Measurements from ENCODE around the gene PUSL1.

Gene PUSL1

GRCh38 chr1:1347663-1348419, 39.4 kb downstream of the PUSL1 start:
- Histone ChIP-seq H3K27ac (replicated peaks; ENCODE audit: low read length) (no peak overlapping the region), H3K4me2 (ENCODE audit: insufficient read depth, low read length, poor library complexity, severe bottlenecking) (peak overlapping the region; percentile 100), H3K4me1 (ENCODE audit: control insufficient read depth in 2 of 2, insufficient read depth in 1 of 2, low read depth in 1 of 2, low read length in 2 of 2) (peaks cover 23 to 24% of the 10 kb centered on the region in 2 donors), H3K4ac (ENCODE audit: low read length) (no peak overlapping the region), H3K23ac (ENCODE audit: low read depth, low read length, poor library complexity) (peak overlapping the region; percentile 98), H3K4me3 (ENCODE audit: low read length in 2 of 2) (peak overlapping the region; percentile 83 to 96), H2AFZ (ENCODE audit: low read length) (no peak overlapping the region), H3K18ac (ENCODE audit: low read length) (peak overlapping the region; percentile 60), H2BK120ac (ENCODE audit: low read depth, low read length) (no peak overlapping the region), H3K9me3 (replicated peaks in 1 of 2; ENCODE audit: control insufficient read depth in 2 of 2, insufficient read depth in 1 of 2, low read depth in 1 of 2, low read length in 2 of 2) (peaks cover 0 to 2% of the 10 kb centered on the region in 2 donors), H2AK5ac (ENCODE audit: low read depth, low read length) (peak overlapping the region; percentile 88), H2BK15ac (ENCODE audit: low read length) (no peak overlapping the region), H3K14ac (ENCODE audit: low read length) (no peak overlapping the region), H3K9ac (ENCODE audit: low read depth, low read length, poor library complexity) (peak overlapping the region; percentile 99), H4K91ac (ENCODE audit: low read depth, low read length, poor library complexity) (no peak overlapping the region), H4K8ac (ENCODE audit: low read depth, low read length) (no peak overlapping the region), H3K27me3 (ENCODE audit: control insufficient read depth in 3 of 3, insufficient read depth in 3 of 3, low read depth in 1 of 3, low read length in 3 of 3) (peaks cover 0 to 2% (median 0%) of the 10 kb centered on the region in 3 experiments), H2BK12ac (ENCODE audit: low read length) (no peak overlapping the region), H3K36me3 (replicated peaks in 1 of 2; ENCODE audit: control insufficient read depth in 2 of 2, insufficient read depth in 2 of 2, low read length in 2 of 2) (peaks cover 2 to 3% of the 10 kb centered on the region in 2 donors), H2BK5ac (ENCODE audit: low read length) (no peak overlapping the region), H3K79me1 (ENCODE audit: low read depth, low read length) (peaks cover 33% of the 10 kb centered on the region)
- WGBS, 2 donors (ENCODE audit: extremely low coverage in 2 of 2, insufficient read length in 2 of 2, insufficient replicate concordance in 1 of 2) = no CpG with 5 or more reads among the region's 26 CpGs
- no peak for DNase-seq (ENCODE audit: low spot score)

- H4K8ac ChIP-seq (ENCODE audit: low read depth, low read length) = peak overlapping the region; percentile 65
- peaks cover 0 to 6% (median 1%) of the 10 kb centered on the region in 3 experiments for H3K27me3 ChIP-seq (ENCODE audit: control insufficient read depth in 3 of 3, insufficient read depth in 3 of 3, low read depth in 1 of 3, low read length in 3 of 3)
- H4K91ac ChIP-seq (ENCODE audit: low read depth, low read length, poor library complexity) = no peak overlapping the region
- H3K14ac ChIP-seq (ENCODE audit: low read length) = peak overlapping the region; percentile 97
- peak overlapping the region; percentile 88 for H2AK5ac ChIP-seq (ENCODE audit: low read depth, low read length)
- peak overlapping the region; percentile 94 for H3K18ac ChIP-seq (ENCODE audit: low read length)
- H3K23ac ChIP-seq (ENCODE audit: low read depth, low read length, poor library complexity) = peak overlapping the region; percentile 98
- peaks cover 33% of the 10 kb centered on the region for H3K79me1 ChIP-seq (ENCODE audit: low read depth, low read length)
- H2BK5ac ChIP-seq (ENCODE audit: low read length) = peak overlapping the region; percentile 82
- peak overlapping the region; percentile 67 for H2BK15ac ChIP-seq (ENCODE audit: low read length)
- no CpG with 5 or more reads among the region's 109 CpGs for WGBS, 2 donors (ENCODE audit: extremely low coverage in 2 of 2, insufficient read length in 2 of 2, insufficient replicate concordance in 1 of 2)
- peaks cover 2 to 5% of the 10 kb centered on the region in 2 donors for H3K36me3 ChIP-seq (replicated peaks in 1 of 2; ENCODE audit: control insufficient read depth in 2 of 2, insufficient read depth in 2 of 2, low read length in 2 of 2)
- H3K4ac ChIP-seq (ENCODE audit: low read length) = no peak overlapping the region
- no peak overlapping the region for H3K27ac ChIP-seq (replicated peaks; ENCODE audit: low read length)
- DNase-seq (ENCODE audit: low spot score) = no peak
- H2BK12ac ChIP-seq (ENCODE audit: low read length) = no peak overlapping the region
- peak overlapping the region; percentile 100 for H3K4me2 ChIP-seq (ENCODE audit: insufficient read depth, low read length, poor library complexity, severe bottlenecking)
- peak overlapping the region; percentile 80 for H2AFZ ChIP-seq (ENCODE audit: low read length)
- H3K9me3 ChIP-seq (replicated peaks in 1 of 2; ENCODE audit: control insufficient read depth in 2 of 2, insufficient read depth in 1 of 2, low read depth in 1 of 2, low read length in 2 of 2) = peaks cover 0 to 3% of the 10 kb centered on the region in 2 donors
- no peak overlapping the region for H2BK120ac ChIP-seq (ENCODE audit: low read depth, low read length)
- H3K9ac ChIP-seq (ENCODE audit: low read depth, low read length, poor library complexity) = peak overlapping the region; percentile 99
- H3K4me1 ChIP-seq (ENCODE audit: control insufficient read depth in 2 of 2, insufficient read depth in 1 of 2, low read depth in 1 of 2, low read length in 2 of 2) = peaks cover 24 to 27% of the 10 kb centered on the region in 2 donors
- peak overlapping the region; percentile 83 to 96 for H3K4me3 ChIP-seq (ENCODE audit: low read length in 2 of 2)
These were observed 40.2 kb downstream of the PUSL1 start for GRCh38 chr1:1348420-1349255.

GRCh38 chr1:1349256-1350012, 41.0 kb downstream of the PUSL1 start, which contains the start of gene DVL1:
Gene DVL1 (minus strand): TSS chr1:1349418. CDS start chr1:1349065, 353 bp downstream.
- Histone ChIP-seq H3K4me3 (ENCODE audit: low read length in 2 of 2) (peak within 1 kb of the TSS; percentile 96 to 99), H4K8ac (ENCODE audit: low read depth, low read length) (peak within 1 kb of the TSS; percentile 65), H3K4ac (ENCODE audit: low read length) (no peak within 1 kb of the TSS), H2BK15ac (ENCODE audit: low read length) (peak within 1 kb of the TSS; percentile 67), H3K27ac (replicated peaks; ENCODE audit: low read length) (peak within 1 kb of the TSS; percentile 84), H3K18ac (ENCODE audit: low read length) (peak within 1 kb of the TSS; percentile 99), H3K9ac (ENCODE audit: low read depth, low read length, poor library complexity) (peak within 1 kb of the TSS; percentile 99), H2AK5ac (ENCODE audit: low read depth, low read length) (peak within 1 kb of the TSS; percentile 97), H3K4me2 (ENCODE audit: insufficient read depth, low read length, poor library complexity, severe bottlenecking) (peak within 1 kb of the TSS; percentile 100), H3K79me1 (ENCODE audit: low read depth, low read length) (peaks cover 29% of the 10 kb centered on the region), H3K27me3 (ENCODE audit: control insufficient read depth in 3 of 3, insufficient read depth in 3 of 3, low read depth in 1 of 3, low read length in 3 of 3) (peaks cover 0 to 14% (median 6%) of the 10 kb centered on the region in 3 experiments), H4K91ac (ENCODE audit: low read depth, low read length, poor library complexity) (peak within 1 kb of the TSS; percentile 97), H3K36me3 (replicated peaks in 1 of 2; ENCODE audit: control insufficient read depth in 2 of 2, insufficient read depth in 2 of 2, low read length in 2 of 2) (peaks cover 2 to 5% of the 10 kb centered on the region in 2 donors), H3K9me3 (replicated peaks in 1 of 2; ENCODE audit: control insufficient read depth in 2 of 2, insufficient read depth in 1 of 2, low read depth in 1 of 2, low read length in 2 of 2) (peaks cover 0 to 3% of the 10 kb centered on the region in 2 donors), H2BK12ac (ENCODE audit: low read length) (peak within 1 kb of the TSS; percentile 84), H2BK120ac (ENCODE audit: low read depth, low read length) (no peak within 1 kb of the TSS), H3K23ac (ENCODE audit: low read depth, low read length, poor library complexity) (peak within 1 kb of the TSS; percentile 98), H3K4me1 (ENCODE audit: control insufficient read depth in 2 of 2, insufficient read depth in 1 of 2, low read depth in 1 of 2, low read length in 2 of 2) (peaks cover 24 to 34% of the 10 kb centered on the region in 2 donors), H2BK5ac (ENCODE audit: low read length) (peak within 1 kb of the TSS; percentile 99), H3K14ac (ENCODE audit: low read length) (peak within 1 kb of the TSS; percentile 97), H2AFZ (ENCODE audit: low read length) (peak within 1 kb of the TSS; percentile 93)
- DNase-seq (ENCODE audit: low spot score) = peak; percentile 69
- WGBS, 2 donors (ENCODE audit: extremely low coverage in 2 of 2, insufficient read length in 2 of 2, insufficient replicate concordance in 1 of 2) = no CpG with 5 or more reads among the region's 122 CpGs
